ENCODE measurements around the gene SMG5. TPM values are rescaled to one million over a fixed set of nuclear protein-coding genes. Genes with fewer than 3 reads are reported as not detected.

The SMG5 gene
- total RNA-seq, 3 donors from 2014 or later = 35.7 to 67.8 (median 54.7) TPM

DNA sequence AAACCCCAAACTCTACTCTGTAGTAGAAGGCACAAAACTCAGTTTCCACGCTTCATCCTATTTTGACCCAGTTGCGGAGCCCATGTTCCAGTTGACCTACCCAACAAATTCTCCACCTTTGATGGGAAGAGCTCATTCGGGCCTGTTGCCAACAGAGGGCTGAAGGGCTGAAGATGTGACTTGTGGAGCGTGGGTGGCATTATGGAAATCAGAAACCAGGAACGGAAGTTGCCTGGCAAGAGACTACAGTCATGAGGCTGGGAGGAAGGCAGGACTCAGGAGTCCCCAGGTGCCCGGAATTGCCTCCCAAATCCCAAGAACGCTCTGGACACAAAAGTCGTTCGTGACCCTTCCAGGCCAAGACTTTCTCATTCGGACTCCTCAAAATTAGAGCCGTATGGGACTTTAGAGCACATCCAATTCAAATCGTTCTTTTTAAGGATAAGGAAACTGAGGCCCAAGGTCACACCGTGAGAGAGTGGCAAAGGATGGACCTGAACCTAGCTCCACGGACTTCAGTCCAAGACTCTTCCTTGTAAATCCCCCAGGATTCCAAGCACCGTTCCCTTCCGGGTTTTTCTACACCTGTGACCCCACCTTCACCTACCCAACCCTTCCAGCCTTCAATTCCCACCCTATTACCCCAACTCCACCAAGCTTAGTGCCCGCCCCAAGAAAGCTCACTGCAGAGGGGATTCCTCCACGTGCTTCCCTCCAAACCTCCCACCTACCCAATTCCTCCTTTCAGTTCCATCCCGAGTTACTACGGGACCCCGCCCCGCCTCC lies 739 bp downstream of the SMG5 start:
- Histone ChIP-seq H3K27ac (peak overlapping the region; percentile 88 to 94), H3K36me3 (no peaks in the 10 kb centered on the region), H3K4me3 (peak overlapping the region; percentile 77 to 96 (median 89)), H3K4me1 (peaks cover 0 to 18% of the 10 kb centered on the region in 2 donors), H3K9me3 (no peaks in the 10 kb centered on the region), H3K27me3 (no peaks in the 10 kb centered on the region)
- peak in 1 of 2 donors; percentile 30 for DNase-seq (ENCODE audit: low spot score in 2 of 2)
- TF ChIP-seq, protein P1, sequence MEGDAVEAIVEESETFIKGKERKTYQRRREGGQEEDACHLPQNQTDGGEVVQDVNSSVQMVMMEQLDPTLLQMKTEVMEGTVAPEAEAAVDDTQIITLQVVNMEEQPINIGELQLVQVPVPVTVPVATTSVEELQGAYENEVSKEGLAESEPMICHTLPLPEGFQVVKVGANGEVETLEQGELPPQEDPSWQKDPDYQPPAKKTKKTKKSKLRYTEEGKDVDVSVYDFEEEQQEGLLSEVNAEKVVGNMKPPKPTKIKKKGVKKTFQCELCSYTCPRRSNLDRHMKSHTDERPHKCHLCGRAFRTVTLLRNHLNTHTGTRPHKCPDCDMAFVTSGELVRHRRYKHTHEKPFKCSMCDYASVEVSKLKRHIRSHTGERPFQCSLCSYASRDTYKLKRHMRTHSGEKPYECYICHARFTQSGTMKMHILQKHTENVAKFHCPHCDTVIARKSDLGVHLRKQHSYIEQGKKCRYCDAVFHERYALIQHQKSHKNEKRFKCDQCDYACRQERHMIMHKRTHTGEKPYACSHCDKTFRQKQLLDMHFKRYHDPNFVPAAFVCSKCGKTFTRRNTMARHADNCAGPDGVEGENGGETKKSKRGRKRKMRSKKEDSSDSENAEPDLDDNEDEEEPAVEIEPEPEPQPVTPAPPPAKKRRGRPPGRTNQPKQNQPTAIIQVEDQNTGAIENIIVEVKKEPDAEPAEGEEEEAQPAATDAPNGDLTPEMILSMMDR (IDR thresholded peaks at IDR 0.05) = no peak
- TF ChIP-seq POLR2AphosphoS5 (IDR thresholded peaks at IDR 0.05) (no peak), POLR2A (IDR thresholded peaks at IDR 0.05) (no peak)
- intact Hi-C loops (cut with DNase I; ENCODE audit: low total_unique reads) = no loop called here

DNA sequence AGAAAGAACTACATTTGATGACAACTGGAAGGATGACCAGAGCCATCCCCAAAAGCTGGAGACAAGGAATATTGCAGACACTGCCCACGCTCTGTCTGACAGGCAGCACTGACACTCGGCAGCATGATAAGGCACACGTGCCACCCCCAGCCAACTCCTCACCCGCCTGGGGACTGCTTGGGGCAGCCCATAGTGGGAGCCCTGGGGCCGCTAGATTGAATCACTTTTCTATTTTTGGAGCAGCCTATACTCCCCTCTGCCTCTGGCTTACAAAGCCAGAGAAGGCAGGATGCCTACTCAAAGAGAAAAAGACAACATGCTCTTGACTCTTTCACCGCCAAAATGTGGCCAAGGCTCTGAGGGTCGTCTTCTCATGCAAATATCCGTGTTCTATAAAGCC lies 1.3 kb downstream of the SMG5 start:
- intact Hi-C loops (cut with DNase I; ENCODE audit: low total_unique reads) = no loop called here
- Histone ChIP-seq H3K4me1 (peaks cover 0 to 18% of the 10 kb centered on the region in 2 donors), H3K36me3 (no peaks in the 10 kb centered on the region), H3K27ac (no peak overlapping the region), H3K27me3 (no peaks in the 10 kb centered on the region), H3K4me3 (peak overlapping the region; percentile 77 to 96 (median 89)), H3K9me3 (no peaks in the 10 kb centered on the region)
- DNase-seq (ENCODE audit: low spot score in 2 of 2) = no peak
- no peak for TF ChIP-seq POLR2AphosphoS5 (IDR thresholded peaks at IDR 0.05)
- no peak for TF ChIP-seq POLR2A (IDR thresholded peaks at IDR 0.05)
- TF ChIP-seq, protein P1 (IDR thresholded peaks at IDR 0.05) = no peak

DNA sequence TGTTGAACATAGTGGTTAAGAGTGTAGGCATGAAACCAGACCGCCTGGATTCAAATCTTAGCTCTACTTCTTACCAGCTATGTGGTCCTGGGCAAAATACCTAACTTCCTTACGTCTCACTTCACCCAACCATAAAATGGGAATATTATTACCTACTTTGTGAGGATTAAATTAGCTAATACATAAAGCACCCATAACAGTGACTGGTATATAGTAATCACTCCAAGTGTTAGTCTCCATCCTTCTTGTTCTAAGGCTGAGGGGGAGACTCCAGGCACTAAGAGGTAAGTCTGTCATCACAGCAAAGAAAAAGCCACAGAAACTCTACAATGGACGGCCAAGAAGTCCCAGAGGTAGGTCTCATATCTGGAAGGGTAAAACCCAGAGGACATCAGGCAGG lies 2.8 kb downstream of the SMG5 start:
- intact Hi-C loops (cut with DNase I; ENCODE audit: low total_unique reads) = loop anchor here (2.0 kb wide), 1 partner anchor 19 kb away; the partner anchor contains the start of gene VHLL
- no peak overlapping the region for H3K27ac ChIP-seq
- H3K4me3 ChIP-seq = no peak overlapping the region
- no peak for DNase-seq (ENCODE audit: low spot score in 2 of 2)
- no peaks in the 10 kb centered on the region for H3K36me3 ChIP-seq
- TF ChIP-seq, protein P1 (IDR thresholded peaks at IDR 0.05) = no peak
- TF ChIP-seq POLR2AphosphoS5 (IDR thresholded peaks at IDR 0.05) = no peak
- no peak for TF ChIP-seq POLR2A (IDR thresholded peaks at IDR 0.05)
- no peaks in the 10 kb centered on the region for H3K9me3 ChIP-seq
- no peaks in the 10 kb centered on the region for H3K27me3 ChIP-seq
- H3K4me1 ChIP-seq = peaks cover 0 to 18% of the 10 kb centered on the region in 2 donors

DNA sequence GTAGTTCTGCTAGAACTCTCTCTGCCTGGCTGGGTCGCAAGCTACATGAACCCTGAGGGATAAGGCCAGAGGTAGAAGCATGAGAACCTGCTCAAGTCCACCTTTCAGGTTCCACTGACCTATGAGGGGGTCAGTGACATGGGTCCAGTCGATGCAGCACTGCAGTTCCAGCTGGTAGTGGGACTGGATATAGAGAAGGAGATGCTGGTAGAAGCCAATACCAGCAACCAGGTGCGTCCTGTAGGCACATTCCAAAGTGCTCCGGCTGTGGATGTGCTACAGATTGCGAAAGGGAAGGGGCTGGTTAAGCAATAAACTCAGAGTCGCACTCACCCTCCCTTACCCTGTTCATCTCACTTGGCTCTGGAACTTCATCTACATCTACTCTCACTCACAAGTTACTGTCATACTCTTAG lies 5.7 kb downstream of the SMG5 start:
- H3K9me3 ChIP-seq = no peaks in the 10 kb centered on the region
- H3K27ac ChIP-seq = no peak overlapping the region
- H3K27me3 ChIP-seq = no peaks in the 10 kb centered on the region
- H3K36me3 ChIP-seq = peaks cover 4% of the 10 kb centered on the region
- DNase-seq (ENCODE audit: low spot score in 2 of 2) = no peak
- intact Hi-C loops (cut with DNase I; ENCODE audit: low total_unique reads) = no loop called here
- TF ChIP-seq POLR2A (IDR thresholded peaks at IDR 0.05) = no peak
- TF ChIP-seq POLR2AphosphoS5 (IDR thresholded peaks at IDR 0.05) = no peak
- TF ChIP-seq, protein P1 (IDR thresholded peaks at IDR 0.05) = no peak
- no peak overlapping the region for H3K4me3 ChIP-seq
- peaks cover 0 to 8% of the 10 kb centered on the region in 2 donors for H3K4me1 ChIP-seq

DNA sequence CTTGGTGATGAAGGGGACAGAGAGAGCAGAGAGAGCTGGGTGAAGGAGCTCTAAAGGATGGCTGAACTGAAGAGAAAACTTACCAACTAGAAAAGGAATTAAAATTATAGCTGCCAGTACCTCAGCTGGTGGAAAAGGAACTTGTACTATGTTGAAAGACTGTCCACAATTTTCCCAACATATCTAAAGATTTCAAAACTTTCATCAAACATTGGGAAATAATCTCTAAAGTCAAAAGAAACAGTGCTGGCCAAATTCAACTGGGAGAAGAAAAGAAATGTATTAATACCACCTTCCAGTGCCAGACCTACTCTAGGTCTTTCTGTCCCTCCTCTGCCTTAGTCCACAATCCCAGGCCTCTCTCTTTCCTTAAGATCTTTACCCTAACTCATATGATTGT lies 6.1 kb downstream of the SMG5 start:
- Histone ChIP-seq H3K4me3 (no peak overlapping the region), H3K27ac (no peak overlapping the region), H3K9me3 (no peaks in the 10 kb centered on the region), H3K36me3 (peaks cover 4% of the 10 kb centered on the region), H3K27me3 (no peaks in the 10 kb centered on the region), H3K4me1 (peaks cover 0 to 6% of the 10 kb centered on the region in 2 donors)
- no peak for DNase-seq (ENCODE audit: low spot score in 2 of 2)
- intact Hi-C loops (cut with DNase I; ENCODE audit: low total_unique reads) = no loop called here
- TF ChIP-seq, protein P1 (IDR thresholded peaks at IDR 0.05) = no peak
- TF ChIP-seq POLR2A (IDR thresholded peaks at IDR 0.05) = no peak
- no peak for TF ChIP-seq POLR2AphosphoS5 (IDR thresholded peaks at IDR 0.05)

Measured in breast epithelium (tissue), 4 donors.